Eye (tissue), 1 donor: Measurements from ENCODE around the gene UCP3.

Experiments used
- DNase-seq: peaks from one replicate; pipeline ENCODE4 v3.0.0-alpha.2; 2015

Gene UCP3

DNA sequence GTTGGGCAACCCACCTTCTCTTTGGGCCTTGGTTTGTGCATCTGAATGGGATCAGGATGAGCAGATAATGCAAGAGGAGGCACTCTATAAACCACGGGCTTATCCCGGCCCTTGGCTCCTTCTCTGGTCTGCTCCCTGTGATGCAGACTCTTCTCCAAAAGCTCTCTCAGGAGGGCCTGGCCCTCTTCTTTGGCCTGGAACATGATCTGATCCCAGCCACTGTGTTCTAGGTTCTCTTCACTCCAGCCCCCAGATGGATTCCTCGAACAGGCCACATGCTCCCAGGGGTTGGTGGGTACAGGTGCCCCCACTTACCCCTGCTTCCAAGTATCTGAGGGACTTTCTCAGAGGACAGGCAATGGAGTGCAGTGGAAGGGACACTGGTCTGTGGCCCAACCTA lies 8.7 kb upstream of the UCP3 start:
- DNase-seq = no peak

DNA sequence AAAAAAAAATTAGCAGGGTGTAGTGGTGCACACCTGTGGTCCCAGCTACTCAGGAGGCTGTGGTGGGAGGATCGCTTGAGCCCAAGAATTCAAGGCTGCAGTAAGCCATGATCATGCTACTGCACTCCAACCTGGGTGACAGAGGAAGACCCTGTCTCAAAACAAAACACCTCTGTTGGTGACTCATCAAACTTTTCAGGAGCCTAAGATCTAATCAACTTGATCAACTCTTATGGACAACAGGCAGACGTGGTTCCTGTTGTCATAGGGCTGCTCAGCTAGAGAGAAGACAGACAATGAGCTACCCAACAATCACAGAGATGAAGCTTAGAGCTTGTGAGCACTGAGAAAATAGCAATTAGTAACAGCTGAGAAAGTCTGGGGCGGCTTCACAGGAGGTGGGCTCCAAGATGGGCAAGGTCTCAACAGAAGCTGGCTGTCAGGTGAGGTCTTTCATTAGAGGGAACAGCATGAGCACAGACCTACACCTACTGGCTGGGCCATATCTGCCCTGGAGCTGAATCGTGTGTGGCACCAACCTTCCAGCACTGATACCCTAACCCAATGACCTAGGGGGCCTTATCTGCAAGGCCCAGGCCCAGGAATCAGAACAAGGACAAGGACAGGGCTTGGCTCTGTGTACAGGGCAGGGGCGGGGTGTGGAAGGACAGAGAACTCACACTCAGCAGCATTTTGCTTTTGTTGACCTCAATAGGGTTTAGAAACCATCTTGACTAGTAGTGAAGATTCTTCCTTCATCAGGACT lies 7.2 kb upstream of the UCP3 start:
- no peak for DNase-seq

DNA sequence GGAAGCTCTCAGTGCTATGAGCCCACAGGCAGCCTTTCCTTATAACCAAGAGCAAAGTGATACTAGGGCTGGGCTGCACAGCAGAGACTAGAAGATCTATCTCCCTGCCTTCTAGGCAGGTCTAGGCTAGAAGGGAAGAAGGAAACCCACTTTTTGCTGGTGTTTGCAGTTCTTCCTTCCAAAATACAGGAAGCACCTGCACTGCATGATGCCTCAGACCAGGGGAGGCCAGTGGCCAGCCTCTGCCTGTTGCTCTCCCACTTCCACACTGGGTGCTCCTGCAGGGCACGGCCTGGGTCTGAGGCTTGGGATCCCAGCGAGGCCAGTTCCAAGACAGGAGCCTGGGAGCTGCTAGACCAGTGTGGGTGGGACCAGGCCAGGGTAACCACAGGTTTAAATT lies 6.0 kb upstream of the UCP3 start:
- no peak for DNase-seq

DNA sequence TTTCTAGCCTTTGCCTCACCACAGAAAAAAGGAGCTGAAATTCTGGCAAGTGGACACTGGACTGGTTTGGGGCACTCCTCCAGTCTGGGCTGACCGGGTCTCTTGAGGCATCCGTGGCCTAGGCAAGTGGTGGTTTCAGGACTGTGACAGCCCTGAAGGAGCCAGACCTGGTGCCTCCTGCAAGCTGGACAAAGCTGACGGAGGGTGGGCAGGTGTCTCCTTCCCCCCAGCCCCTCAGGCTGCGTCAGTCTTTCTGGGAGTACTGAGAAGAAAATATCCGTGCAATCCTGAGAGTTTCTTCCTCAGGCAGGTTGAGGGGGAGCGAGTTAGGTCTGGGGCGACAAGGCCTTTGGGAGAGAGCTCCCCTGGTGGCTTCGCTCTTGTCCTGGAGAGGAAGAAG lies 4.3 kb upstream of the UCP3 start:
- no peak for DNase-seq

DNA sequence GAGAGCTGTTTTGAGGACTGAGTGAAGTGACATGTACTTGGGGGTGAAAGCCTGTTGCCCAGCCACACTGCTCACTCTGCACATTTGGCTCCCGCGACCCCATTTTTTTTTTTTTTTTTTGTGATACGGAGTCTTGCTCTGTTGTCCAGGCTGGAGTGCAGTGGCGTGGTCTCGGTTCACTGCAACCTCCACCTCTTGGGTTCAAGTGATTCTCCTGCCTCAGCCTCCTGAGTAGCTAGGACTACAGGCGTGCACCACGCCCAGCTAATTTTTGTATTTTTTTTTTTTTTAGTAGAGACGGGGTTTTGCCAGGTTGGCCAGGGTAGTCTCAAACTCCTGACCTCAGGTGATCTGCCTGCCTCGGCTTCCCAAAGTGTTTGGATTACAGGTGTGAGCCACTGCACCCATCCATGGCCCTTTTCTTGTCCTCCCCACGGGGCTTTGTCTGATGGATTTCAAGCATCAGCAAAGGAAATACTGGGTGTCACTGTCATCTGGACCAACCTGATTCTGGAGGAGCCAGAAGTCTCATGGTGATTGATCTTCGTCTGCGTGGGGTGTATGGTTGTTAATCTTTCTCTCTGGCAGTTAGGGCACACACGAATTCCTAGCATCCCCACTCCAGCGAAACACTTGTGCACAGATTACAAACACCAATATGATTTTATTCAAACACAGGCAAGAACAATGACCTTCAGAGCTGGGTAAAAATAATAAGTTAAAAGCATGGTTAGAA lies 3.4 kb upstream of the UCP3 start:
- DNase-seq = no peak

DNA sequence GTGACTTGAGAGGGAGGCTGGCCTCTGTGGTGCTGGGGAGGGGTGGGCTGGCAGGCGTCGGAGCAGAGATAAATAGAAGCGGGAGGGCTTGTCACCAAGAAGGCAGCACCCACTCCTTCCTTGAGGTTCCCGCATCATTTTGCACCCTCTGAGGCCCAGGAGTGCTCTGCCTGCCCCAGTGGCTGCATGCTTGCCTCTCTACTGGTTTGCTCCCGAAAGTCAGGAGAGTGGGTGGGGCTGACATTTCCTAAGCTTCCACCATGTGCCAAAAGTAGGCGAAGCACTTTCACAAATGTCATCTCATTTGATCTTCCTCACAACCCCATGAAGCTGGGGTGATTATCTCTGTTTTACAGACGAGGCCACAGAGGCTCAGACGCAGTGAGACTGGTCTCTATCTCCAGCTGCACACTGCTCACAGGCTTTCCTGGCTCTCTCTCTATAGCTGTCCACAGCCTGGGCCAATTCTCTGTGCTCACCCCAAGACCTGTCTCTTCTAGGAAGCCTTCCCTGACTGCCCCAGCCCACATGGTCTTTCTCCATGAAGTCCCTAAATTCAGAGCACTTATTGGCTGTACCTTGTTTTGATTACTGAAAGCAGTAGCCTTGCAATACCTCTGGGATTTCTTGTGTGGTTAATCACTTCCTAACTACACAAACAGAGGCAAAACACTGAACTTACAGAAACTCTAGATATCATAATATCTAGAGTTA lies 2.6 kb upstream of the UCP3 start:
- no peak for DNase-seq

DNA sequence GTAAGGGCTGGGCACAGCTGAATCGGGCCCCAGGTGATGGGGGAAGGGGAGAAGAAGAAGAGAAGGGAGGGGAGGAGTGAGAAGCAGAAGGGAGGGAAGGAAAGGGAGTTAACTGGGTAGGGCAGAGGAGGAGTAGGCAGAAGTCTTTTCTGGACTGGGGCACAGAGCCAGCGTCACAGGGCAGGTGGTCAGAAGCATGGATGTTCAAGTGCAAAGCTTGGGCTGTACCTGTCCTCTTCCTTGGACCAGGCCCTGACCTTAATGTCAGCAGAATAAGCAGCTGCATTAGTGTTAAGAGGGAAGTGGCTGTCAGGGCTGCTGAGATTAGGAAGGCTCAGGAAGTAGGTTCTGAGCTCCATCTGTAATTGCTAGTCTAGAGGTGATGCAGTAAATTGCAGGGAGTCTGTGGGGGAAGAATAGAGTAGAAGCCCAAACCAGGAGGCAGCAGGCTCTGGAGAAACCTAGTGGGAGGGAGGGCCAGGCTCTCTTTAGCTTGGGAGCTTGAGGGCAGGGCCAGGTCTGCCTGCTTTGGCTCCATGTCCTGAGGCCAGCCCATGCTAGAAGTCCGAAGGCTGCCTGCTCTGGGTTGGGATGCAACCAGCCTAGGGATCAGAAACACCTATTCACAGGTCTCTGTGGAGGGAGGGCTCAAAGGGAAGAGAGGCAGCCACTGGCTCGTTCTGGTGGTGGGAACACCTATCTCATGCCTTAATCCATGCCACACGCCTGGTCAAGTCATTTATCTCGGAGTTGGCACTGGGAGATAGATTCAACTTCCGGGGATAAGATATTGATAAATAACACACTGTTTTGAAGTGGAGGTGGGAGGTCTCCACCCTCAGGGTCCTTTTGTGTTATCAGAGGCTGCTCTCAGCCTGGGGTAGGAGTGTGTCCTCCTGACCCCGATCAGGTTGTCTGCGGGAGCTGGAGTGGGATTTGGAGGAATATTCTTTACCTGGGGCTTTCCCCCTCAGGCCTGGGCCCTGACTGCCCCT lies 1.7 kb upstream of the UCP3 start:
- no peak for DNase-seq

DNA sequence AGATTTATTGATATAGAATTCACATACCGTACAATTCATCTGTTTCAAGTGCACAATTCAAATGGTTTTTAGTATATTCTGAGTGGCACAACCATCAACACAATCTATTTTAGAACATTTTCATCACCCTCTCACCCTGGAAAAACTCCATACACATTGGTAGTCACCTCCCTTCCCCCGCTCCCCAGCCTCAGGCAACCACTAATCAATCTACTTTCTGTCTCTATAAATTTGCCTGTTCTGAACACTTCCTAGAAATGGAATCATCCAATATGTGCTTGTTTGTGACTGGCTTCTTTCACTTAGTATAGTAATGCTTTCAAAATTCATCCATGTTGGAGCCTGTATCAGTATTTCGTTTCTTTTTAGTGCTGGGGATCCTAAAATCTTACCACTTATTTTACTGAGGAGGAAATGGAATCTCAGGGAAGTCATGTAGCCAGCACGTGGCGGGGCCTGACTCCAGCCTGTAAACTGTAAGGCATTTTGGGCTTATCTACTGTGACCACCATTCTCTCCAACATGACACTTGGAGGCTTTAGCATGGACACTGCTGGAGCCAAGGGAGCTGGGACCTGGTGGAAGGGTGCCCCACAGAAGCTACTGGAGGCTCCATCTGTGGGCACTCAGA lies 905 bp upstream of the UCP3 start:
- DNase-seq = no peak

DNA sequence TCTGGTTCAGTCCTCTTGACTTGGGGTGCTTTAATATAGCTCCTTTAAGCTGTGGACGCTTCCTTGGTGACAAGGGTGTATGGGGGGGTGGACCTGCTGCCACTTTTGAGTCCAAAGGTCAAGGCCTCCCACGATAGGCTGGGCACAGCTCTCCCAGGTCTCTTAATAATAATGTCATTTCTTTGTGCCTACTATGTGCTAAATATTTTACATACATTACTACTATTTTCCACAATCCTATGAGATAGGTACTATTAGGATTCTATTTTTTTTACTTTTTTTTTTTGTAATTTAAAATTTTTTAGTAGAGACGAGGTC lies 304 bp upstream of the UCP3 start:
- no peak for DNase-seq

DNA sequence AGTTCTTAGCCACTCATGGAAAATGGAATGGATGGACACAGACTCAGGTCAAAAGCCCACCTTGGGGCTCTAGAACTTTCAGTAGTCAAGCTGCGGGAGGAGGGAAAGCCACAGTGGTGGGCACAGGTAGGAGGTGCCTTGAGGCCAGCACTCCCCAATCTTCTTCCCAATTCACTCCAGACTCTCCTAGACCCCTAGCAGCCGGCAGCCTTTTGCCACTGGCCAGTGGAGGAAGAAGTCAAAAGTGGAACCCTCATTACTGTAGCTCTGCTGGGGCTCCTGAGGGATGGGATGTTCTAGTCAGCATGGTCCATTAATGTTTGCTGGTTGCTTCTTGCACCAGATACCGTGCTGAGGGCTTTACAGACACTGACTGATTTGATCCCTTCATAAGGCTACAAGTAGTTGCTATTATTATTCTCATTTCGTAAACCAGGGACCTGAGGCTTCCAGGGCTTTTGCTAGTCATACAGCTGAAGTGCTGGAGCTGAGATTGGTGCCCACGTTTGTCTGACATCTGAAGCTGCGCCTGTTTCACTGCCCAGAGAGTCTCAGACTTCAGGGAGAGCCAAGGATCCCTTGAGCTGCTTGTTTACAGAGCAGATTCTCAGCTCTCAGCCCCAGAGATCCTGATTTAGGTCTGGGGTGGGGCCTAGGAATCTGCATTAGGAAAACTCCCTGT lies 1.1 kb downstream of the UCP3 start:
- DNase-seq = no peak

DNA sequence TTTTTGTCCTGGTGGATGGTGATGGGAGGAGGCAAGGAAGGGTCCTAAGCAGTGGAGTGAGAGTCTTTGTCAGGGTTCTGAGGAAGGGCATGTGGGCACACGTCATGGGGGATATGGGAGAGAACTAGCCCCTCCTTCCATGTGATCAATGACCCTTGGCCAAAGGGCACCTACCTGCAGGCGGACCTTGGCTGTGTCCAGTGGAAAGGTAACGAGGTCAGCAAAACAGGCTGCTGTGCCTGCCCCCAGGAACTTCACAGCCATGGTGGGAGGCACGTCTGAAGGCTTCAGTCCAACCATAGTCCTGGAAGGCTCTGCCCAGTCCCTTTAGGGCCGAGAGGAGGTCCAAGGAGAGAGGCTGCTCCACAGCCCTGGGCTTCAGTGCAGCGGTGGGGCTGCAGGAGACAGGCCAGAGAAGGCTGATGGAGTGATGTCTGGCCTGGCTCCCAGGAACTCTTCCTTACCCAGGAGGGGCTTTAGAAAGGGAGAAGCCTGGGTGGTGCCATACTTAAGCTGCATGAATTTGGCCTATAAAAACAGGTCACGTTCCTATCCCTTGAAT lies 2.1 kb downstream of the UCP3 start:
- no peak for DNase-seq

DNA sequence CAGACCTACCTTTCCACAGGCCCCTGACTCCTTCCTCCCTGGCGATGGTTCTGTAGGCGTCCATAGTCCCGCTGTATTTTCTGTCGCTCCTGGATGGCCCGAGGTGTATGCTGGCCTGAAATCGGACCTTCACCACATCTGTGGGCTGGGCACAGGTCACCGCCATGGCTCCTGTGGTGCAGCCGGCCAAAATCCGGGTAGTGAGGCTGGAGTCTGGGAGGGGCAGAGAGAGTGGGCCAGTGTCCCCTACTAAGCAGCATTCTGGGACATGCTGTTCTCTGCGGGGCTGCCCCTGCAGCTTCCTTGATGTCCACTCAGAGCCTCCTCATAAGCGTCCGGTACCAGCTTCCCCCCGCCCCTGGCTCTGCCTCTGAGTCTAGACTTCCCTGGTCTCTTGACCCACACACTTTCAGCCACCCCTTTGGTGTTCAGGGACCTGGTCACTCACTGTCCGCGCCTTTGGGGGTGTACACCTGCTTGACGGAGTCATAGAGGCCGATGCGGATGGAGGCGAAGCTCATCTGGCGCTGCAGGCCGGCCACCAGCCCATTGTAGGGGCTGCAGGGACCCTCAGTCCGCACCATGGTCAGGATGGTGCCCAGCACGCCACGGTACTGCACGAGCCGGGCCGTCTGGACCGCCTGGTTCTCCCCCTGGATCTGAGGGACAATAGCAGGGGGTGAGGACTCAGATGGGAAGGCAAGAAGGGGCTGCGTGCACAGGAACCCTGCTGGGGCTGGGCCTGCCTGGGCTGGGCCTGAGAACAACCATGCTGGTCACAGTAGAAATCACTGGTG lies 3.0 kb downstream of the UCP3 start:
- DNase-seq = no peak

DNA sequence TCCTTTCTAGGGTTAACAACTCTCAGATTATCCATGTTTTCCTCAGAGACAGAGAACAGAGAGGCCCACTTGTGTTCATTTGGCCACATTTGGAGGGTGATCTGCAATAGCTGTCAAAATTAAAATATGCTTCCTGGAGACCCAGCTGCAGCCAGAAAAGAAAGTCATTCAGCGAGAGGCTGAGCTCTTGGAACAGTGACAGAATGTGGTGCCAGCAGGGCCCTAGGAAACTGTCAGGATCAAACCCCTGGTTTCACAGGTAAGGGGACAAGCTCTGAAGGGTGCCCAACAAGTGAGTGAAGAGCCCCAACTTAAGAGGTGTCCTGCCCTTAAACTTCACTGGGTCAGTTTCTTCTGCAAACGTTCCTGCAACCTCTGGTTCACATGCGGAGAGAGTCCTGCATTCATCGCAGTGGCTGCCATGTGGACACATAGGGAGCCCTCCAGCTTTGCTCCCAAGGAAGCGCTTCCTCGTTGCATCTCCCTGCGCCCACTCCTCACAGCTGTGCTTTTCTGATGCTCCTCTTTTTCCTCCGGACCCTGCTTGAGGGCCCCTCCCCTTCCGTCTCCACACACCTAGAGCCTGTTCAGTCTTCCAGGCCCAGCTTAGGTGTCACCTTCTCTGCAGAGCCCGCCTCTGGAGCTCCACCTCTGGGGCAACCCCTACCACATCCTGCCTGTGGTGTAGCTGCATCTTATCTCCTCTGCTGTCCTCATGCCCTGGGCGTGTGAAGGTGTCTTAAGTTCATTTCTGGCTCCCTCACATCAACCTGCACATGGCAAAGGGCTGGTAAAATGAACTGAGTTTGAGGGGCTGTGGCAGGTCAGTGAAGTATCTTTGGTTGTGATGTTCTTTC lies 3.9 kb downstream of the UCP3 start:
- DNase-seq = no peak

DNA sequence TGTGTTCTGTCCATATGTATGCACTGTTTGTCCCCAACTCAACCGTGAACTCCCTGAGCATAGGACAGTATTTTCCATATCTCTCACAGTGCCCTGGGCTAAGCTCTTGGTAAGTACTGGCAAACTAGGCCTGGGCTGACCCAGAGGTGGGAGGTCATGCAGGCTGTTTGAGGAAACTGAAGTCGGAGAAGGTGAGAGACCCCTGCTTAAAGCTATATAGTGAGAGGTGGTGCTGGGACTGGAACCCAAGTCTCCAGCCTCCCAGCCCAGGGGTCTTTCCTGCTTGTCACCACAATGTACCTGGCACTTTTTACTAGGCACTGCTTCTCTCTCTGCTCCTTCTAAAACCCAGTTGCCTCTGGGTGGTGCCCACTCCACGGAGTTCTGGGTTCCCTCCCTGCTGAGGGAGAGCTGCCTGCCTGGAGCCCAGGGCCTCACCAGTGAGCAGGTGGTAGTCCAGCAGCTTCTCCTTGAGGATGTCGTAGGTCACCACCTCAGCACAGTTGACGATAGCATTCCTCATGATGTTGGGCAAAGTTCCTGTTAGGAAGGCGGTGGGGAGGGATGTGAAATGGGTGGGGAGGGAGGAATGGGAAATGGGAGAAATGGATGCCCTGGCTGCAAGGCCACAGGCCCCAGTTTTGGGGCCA lies 4.7 kb downstream of the UCP3 start:
- no peak for DNase-seq

DNA sequence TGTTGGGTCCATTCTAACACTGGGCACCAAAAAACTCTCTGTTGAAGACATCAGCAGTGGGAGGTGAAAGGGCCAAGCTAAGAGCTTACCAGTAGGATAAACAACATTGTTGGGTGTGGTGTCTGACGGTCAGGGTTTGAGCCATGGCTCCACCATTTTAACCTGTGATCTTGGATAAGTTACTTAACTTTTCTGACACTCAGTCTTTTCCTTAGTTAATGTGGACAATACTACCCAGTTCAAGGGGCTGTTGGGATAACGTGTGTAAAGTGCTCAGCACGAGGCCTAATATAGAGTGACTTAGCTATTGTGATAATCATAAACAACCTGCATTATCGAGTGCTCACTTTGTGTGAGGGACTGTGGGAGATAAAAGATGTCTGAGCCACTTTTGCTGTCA lies 6.1 kb downstream of the UCP3 start:
- no peak for DNase-seq

DNA sequence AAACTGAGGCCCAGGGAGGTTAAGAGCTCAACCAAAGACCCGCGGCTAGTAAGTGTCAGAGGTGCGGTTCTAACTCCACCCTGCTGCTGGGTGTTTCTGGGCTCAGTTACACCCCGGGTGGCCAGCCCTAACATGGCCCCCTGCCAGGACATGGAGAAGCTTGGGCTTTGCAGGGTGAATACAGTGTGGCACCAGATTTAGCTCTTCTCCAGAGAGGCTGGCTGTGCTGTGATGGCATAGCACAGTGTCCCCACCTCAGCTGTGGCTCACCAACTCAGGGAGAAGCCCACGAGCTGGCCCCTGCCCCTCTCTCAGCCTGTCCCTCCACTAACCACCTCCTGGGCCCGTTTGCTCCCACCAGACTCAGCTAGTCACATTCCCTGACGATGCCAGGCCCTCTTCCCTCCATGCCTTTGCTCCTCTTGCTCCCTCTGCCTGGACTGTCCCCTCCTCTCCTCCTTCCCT lies 7.0 kb downstream of the UCP3 start:
- DNase-seq = no peak

DNA sequence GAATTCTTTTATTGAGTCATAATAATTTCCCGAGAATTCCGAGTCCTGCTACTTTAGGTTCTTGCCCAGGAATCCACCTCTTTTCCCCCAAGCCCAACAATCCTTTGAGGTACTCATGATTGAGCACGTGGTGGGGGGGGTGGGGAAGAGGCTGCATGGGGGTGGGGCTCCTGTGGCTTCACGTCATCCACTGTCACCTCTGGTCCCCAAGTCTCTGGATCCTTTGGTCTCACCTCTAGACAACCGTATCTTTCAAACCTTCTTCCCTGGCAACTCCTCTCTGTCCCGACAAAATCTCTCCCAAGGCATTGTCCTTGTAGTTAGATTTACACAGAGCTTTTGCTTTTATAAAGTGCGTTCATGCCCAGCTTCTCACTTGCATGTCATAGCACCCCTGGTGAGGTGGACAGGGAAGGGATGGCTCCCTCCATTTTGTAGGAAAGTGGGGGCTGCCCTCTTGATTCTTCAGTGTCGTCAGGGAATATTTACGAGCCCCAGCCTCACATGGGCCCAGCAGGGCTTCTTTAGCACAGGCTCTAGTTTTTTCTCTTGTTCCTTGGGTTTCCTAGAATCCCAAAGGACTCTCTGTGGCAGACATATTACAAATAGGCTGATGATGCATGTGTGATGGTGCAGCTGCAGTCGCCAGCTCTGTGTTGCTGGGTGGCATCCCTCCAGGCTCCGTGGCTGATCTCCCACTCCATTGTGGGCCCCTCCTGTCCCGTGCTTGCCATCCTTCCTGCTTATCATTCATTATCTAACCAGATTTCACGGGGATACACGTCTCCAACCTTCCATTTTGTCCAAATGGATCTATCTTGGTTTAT lies 8.4 kb downstream of the UCP3 start:
- no peak for DNase-seq
